ENCODE measurements around the gene SLCO3A1.

DNA sequence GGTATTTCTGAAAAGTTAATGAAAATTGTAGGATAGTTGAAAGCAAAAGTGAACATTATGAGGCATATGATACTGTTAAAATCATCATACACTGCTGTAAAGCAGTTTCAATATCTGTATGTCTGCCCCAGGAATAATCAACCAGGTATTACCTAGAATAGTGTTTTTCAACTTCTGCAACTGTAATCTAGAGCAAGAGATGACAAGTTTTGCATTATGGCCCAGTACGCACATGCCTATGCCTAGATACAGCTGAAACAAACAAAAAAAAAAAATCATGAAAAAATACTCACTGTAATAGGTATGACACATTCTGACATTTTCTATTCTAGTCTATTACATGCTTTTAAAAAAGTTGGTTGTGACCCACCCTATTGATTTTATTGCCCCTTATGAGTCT lies 299.5 kb downstream of the SLCO3A1 start:
- TF ChIP-seq POLR2A (IDR thresholded peaks at IDR 0.05; ENCODE audit: low read length) (no peak), GATA1 (IDR thresholded peaks at IDR 0.05; ENCODE audit: low read depth, low read length) (no peak)

All from erythroblast (primary cell).